Activated T-cell treated with anti-CD3 and anti-CD28 coated beads for 4 hours (primary cell): ENCODE results near the gene SURF4.

Experiments
- DNase-seq: peaks from one replicate; pipeline ENCODE4 v3.0.0-alpha.2; 2020

Gene SURF4

GRCh38 chr9:133372144-133372543 lies 3.7 kb downstream of the SURF4 start:
- no peak for DNase-seq

DNA sequence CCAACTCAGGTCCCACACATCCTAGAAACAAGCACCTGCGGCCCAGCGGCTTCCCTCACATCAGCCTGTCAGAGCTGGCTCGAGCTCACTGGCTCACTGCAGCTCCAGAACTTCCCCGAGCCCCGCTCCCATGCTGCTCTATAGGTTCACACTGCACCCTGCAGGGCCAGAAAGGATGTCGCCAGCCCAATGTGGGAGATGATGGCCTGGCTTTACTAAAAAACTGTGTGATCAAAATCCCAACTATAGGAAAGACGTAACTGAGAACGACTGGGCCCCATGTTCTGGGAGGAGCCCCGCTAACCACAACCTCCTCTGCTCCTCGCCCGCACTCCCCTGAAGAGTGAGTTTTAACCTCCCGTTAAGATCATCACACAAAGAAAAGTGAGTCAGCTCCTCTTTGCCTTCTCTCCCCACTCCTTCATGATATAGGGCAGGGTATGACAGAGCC lies 4.6 kb downstream of the SURF4 start:
- peak; percentile 53 for DNase-seq

GRCh38 chr9:133370685-133371084 lies 5.2 kb downstream of the SURF4 start:
- no peak for DNase-seq

- DNase-seq: no peak
Observed at GRCh38 chr9:133369933-133370332, 5.9 kb downstream of the SURF4 start.

DNA sequence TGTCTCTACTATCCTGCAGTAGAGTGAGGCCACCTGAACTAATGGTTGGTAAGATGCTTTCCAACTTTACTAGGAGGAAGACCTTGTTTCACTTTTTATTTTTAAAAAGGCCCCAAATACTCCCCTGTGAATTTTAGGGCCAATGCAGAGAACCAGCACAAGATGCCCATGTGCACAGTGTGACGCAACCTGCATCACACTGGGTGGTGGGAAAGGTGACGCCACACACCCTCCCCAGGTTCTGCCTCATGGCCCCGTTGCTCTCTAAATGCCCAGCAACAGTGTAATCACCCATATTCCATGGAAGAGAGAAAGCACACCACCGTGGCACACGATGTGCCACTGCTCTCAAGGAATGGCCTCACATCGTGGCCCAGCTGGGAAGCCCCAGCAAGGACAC lies 6.4 kb downstream of the SURF4 start:
- DNase-seq: no peak

DNA sequence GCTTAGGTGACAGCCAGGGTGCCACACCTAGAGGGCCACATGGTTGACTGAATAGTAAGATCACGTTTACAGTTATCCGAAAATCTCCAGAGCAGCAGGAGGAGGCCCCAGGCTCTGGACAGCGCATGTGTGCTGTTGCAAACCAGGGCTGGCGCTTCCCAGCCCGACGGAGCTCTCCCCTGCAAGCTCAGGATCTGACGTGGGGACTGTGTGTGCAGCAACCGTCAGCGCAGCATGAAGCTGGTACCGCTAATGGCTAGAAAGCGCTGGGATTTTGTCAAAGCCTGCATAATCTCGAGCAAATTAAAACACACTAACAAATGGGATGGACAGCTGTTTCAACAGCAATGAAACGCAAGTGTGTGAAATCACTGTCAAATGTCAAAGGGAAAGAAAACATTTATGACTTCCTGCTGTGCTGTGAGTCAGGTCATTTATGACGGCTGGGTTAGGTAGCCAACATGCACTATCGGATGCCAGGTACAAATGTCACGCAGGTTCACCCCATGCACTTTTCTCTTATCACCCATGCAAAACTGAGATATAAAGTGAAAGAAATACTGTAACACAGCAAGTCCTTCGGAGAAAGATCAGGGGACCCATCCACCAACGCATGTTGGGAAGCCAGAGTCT lies 7.5 kb downstream of the SURF4 start:
- no peak for DNase-seq

- DNase-seq: no peak
Observed at GRCh38 chr9:133367778-133368177, 8.1 kb downstream of the SURF4 start.

DNA sequence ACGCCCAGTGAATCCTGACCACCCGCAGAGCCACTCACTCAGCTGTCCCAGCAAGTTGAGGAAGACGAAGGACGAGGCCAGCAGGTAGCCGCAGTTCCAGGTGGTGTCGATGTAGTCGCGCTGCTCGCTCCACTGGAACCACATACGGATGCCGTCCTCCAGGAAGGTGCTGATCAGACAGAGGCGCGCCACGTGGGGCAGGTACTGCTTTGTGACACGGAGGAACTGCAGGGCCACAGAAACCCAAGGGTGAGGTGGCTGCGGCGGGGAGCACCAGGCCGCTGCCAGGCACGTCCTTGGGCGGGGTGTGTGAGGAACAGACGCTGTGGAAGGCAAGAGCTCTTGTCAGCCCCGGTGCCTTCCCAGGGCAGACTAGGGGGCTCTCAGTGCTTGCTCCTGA lies 8.6 kb downstream of the SURF4 start:
- no peak for DNase-seq

DNA sequence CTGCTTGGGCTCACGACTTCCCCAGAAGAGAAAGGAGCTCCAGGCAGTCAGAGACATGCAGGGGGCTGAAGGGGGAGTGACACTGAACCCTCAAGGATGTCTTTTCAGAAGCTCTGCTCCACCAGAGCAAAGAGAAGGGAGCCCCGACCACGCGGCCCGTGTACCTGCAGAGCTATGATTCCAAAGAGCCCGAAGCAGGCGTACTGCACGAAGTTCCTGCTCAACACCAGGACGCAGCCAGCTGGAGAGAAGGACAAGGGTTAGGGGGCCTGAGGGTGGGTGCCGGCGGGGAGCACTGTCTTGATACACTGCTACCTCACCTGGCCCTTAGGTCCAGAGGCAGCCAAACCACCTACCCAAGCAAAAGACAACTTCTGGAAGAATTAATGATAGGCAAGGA lies 9.4 kb downstream of the SURF4 start:
- no peak for DNase-seq

GRCh38 chr9:133362359-133363044 lies 13.4 kb downstream of the SURF4 start:
- DNase-seq: no peak

GRCh38 chr9:133361507-133362092 lies 14.3 kb downstream of the SURF4 start:
- no peak for DNase-seq

- no peak for DNase-seq
Observed at GRCh38 chr9:133360400-133361393, 15.2 kb downstream of the SURF4 start.

DNA sequence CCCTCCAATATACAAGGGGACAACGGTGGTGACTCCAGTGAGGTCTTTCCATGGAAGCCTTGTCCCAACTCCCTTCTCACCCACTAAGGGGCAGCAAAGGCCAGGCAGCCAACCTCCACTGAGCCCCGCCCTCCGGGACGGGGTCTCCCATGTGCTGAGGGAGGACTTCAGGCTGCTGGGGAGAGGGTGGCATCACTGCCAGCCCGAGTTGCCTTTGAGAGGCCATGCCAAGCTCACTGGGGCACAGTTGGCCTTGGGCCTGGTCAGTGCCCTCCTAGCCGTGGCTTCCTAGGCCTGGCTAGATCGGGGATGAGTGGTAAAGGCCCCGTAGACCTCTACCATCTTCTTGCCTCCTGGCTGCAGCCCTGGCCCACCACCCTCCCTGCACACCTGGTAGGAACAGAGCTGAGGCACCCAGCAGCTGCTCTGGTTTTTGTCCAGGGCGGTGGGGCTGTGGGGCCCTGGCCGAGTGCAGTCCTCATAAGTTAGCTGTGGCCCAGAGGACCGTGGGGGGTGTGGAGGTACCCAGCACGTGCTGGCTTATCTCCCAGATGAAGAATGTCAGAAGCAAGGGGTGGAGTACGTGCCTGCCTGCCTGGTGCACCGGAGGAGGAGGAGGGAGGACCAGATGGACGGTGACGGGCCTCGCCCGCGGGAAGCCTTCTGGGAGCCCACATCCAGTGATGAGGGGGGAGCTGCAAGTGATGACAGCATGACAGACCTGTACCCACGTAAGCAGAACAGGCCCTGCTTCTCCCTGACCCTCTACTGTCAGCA lies 16.3 kb downstream of the SURF4 start:
- no peak for DNase-seq

GRCh38 chr9:133357656-133358055 lies 18.2 kb downstream of the SURF4 start:
- DNase-seq: no peak

GRCh38 chr9:133356391-133357091 lies 19.3 kb downstream of the SURF4 start, which contains the start of the genes SURF1 and SURF2:
TSS of gene SURF1 (minus strand) at chr9:133356487. CDS start at chr9:133356453, 34 bp downstream.
TSS of gene SURF2 (plus strand) at chr9:133356550. CDS start at chr9:133356593, 43 bp downstream.
- DNase-seq: peak; percentile 84

DNA sequence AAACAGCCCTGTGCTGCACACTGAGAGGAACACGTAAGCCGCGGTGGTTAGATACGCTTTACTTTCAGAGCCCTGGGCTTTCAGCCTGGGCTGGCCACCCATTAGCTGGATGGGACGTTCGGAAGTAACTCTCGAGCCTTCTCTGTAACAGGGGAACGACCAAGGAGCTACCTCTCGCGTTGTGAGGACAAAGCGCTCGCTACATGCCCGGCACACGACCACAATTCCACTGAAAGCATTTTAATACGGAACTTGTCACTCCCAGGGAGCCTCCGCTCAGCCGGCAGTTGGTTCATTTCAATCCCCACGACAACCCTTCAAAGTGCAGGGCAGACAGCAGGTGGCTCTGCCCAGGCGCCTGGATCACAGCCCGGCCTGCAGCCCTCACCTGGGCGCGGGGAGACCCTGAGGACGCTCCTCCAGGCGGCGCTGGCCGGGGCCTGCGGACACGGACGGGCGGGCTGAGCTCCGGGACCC lies 19.9 kb downstream of the SURF4 start:
- no peak for DNase-seq

DNA sequence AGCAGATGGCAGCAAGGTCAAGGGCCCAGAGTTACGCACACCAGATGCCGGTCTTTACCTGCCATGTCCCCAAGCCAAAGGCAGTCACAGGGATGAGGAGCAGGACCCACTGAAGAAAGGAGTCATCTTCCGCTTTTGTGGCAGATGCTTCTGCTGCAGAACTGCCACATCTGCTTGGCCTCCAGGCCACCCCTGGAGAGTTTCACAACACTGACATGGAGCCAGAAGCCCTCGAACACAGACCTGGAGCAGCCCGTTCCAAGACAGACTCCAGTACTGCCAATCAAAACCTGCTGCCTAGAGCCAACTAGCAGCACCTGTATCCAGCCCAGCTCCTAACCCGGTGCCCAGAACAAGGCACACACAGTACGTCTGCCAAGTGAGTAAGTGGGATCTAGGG lies 21.1 kb downstream of the SURF4 start:
- no peak for DNase-seq

- no peak for DNase-seq
Observed at GRCh38 chr9:133353548-133353947, 22.3 kb downstream of the SURF4 start.

- DNase-seq: no peak
Observed at GRCh38 chr9:133352635-133353340, 23.1 kb downstream of the SURF4 start.

DNA sequence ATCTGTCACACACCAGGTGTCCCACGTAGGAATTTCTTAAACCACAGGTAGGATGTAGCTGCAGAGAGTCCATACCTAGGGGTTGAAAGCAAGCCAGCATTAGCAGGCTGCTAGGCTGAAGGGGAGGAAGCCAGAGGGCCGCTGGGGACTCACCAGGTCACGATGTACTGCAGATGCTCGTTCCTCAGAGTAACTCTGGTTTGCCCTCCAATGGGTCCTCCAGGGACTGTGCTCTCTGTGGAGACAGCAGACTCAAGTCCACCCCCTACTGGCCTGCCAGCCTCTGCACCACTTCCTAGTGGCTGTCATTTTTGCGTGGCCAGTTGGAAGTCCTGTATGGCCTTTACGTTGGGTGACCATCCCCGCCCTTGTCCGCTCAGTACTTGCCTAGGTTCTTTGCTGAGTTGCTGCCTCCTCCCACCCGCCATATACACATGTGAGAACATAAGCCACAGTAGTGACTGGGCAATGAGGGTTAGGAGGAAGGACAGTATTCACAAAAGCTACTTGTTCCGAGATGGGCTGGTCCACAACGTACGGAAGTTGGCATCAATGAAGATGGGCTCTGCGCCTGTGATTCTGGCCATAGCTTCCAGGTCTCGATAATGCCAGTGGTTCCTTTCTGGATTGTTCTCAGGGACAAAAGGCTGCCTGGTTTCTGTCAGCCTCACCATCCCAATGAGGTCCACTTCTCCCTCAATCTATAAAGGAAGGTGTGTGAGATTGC lies 23.8 kb downstream of the SURF4 start:
- no peak for DNase-seq
